ENCODE data around the gene POU5F1.
A peak's percentile ranks its signal among the peaks of the same experiment; 100 is the strongest.
"Not testable (repeated sequence)": the region's sequence is repeated elsewhere in the genome, so short reads cannot be mapped to it uniquely, and the experiment has no call there.

Gene POU5F1

DNA sequence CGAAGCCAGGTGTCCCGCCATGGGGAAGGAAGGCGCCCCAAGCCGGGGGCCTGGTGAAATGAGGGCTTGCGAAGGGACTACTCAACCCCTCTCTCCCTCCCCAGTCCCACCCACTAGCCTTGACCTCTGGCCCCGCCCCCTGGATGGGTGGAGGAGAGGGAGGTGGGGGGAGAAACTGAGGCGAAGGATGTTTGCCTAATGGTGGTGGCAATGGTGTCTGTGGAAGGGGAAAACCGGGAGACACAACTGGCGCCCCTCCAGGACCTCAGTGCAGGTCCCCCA lies at the start of gene POU5F1:
POU5F1 (minus strand) TSS at position 83 of the 282 bp plus-strand sequence; CDS start at position 21, 62 bp downstream.
- no peak for DNase-seq

DNA sequence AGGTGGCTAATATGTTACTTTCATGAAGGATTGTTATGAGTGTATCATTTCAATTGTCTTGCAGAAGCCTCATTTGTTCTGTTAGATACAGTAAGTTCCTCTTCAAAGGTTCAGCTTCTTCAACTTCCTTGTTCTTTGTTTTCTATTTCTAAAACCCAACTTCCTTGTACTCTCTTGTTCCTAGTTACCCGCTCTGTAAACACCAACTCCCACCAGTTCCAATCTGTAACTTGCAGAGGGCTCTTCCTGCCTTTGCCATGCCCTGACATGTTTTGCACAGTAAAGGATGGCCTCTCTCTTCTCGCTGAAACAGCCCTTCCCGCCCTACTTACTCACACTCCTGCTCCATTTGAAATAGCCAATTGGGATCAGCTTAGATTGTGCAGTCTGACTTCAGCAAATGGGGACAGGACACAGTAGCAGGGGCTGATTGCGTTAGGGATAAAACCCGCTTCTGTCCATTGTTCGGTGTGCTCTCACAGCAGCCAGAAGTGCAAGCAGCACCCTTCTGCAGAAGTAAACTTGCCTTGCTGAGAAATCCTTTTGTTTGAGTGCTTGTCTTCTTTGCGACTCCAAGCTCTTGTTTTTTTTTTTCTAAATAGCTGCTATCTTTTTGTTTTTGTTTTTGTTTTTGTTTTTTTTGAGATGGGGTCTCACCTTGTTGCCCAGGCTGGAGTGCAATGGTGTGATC lies 45.9 kb upstream of the POU5F1 start:
- no peak for DNase-seq

DNA sequence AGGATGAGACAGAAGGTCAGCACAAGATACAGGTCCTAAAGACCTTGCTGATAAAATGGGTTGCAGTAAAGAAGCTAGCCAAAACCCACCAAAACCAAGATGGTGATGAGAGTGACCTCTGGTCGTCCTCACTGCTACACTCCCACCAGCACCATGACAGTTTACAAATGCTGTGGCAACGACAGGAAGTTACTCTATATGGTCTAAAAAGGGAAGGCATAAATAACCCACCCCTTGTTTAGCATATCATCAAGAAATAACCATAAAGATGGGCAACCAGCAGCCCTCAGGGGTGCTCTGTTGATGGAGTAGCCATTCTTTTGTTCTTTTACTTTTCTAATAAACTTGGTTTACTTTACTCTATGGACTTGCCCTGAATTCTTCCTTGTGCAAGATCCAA lies 44.7 kb upstream of the POU5F1 start:
- DNase-seq = not testable (repeated sequence)

GRCh38 chr6:31214516-31214915 lies 44.0 kb upstream of the POU5F1 start:
- DNase-seq = no peak

DNA sequence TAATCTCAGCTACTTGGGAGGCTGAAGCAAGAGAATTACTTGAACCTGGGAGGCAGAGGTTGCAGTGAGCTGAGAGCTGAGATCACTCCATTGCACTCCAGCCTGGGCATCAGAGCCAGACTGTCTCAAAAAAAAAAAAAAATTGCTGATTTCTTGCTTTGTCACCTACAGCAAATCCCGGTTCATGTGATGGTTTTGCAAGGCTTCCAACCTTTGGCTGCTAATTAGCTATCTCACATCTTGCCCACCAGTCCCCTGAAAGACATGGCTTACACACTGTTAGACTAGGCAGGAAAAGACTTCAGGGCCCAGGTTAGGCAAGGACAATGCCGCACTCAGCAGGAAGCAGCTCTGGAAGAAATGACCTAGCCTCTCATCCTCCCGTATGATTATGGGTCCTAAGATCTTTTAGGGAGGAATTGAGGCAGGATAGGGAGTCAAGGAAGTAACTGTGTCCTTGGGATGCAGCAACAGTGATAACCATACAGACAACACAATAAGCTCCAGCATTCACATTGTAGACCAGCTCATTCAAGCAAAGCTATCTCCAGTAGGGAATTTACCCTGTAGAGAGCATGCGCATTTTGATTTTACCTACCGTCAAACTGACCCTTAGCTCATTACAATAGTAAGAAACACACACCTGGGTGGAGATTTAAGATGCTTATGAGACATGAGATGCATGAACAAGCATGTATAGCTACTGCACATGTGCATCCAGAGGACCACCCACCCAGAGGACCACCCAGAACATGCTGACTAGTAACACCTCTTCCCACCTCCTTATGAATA lies 40.5 kb upstream of the POU5F1 start:
- DNase-seq = no peak

DNA sequence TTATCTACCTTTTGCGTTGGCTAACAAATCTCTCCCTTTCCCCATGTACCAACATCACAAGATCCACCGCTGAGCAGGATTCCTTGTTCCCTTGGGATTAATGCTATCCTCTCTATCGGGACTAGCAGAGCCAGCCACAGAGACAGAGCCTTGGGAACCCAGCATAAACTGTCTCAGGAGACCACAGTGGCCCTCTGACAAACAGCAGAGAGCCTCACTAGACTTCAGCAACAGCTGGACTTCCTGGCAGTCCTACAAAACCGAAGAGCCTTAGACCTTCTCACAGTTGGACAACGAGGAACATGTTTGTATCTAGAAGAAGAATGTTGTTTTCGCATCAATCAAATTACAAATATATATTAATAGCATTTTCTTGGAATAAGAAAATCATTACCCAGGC lies 39.6 kb upstream of the POU5F1 start:
- DNase-seq = no peak

DNA sequence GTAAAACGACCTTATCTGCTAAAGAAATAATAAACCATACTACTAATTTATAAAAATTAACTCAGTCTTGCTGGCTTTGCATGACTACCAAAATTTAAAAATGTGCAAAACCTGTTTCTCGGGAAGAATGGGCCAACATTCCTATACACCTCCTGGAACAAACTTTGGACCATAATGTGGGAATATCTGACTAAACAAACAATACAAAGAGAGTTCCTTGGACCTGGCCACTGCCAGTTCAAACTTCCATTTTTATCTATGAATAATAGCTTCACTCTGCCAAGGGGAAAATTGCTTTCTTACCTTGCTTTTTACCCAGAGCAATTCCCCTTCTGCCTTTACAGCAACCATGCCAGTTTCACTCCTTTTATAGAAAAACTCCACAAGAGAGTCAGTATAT lies 38.7 kb upstream of the POU5F1 start:
- DNase-seq = no peak

GRCh38 chr6:31208506-31208905 lies 38.0 kb upstream of the POU5F1 start:
- DNase-seq = no peak

DNA sequence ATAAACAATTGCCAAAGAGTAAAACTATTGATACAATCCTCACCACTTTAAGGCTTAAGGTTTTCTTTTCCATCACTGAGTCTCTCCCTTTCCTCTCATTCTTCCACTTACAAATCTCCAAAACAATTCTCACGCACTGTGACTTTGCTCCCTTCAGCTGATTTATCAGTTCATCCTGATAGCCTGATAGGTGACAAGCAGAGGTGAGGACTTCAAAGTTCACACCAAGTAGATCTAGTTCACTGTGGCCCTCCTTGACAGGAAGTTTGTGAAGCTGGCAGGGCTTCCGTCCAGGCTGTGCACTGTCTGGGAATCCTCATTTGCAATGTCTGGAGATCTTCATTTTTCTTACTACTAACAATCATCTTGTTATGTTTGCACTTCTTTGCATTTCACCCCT lies 35.2 kb upstream of the POU5F1 start:
- no peak for DNase-seq

DNA sequence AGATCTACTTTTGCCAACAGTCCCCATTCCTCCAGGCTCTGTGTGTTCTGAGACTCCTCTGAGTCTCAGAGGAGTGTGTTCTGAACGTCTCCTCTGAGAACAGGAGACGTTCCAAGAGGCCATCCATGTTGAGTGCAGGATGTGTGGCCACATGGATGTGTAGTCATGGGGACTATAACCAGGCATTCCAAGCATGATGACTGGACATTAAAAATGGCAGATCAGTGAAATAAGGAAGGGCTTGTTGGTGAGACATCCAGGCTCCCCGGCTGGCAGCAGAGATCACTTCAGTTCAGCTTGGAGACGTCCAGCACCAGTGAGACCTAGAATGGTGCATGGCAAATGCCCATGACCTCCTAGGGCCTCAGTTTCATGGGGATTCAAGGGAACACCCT lies 34.3 kb upstream of the POU5F1 start:
- no peak for DNase-seq

- peak in 1 of 2 experiments; percentile 48 for DNase-seq
Observed at GRCh38 chr6:31203345-31203979, 33.0 kb upstream of the POU5F1 start.

- DNase-seq = no peak
Observed at GRCh38 chr6:31202259-31203166, 32.0 kb upstream of the POU5F1 start.

DNA sequence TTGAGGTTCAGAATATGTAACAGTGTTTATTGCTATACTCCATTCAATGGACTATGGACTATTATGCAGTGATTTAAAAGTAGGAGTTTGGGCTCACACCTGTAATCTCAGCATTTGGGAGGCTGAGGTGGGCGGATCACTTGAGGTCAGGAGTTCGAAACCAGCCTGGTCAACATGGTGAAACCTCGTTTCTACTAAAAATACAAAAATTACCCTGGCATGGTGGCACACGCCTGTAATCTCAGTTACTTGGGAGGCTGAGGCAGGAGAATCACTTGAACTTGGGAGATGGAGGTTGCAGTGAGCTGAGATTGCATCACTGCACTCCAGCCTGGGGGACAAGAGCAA lies 28.6 kb upstream of the POU5F1 start:
- not testable (repeated sequence) for DNase-seq

- peak; percentile 89 to 93 for DNase-seq
Observed at GRCh38 chr6:31197559-31198305, 27.2 kb upstream of the POU5F1 start.

- not testable (repeated sequence) for DNase-seq
Observed at GRCh38 chr6:31196251-31197022, 26.0 kb upstream of the POU5F1 start.

- not testable (repeated sequence) for DNase-seq
Observed at GRCh38 chr6:31195308-31195979, 25.0 kb upstream of the POU5F1 start.

DNA sequence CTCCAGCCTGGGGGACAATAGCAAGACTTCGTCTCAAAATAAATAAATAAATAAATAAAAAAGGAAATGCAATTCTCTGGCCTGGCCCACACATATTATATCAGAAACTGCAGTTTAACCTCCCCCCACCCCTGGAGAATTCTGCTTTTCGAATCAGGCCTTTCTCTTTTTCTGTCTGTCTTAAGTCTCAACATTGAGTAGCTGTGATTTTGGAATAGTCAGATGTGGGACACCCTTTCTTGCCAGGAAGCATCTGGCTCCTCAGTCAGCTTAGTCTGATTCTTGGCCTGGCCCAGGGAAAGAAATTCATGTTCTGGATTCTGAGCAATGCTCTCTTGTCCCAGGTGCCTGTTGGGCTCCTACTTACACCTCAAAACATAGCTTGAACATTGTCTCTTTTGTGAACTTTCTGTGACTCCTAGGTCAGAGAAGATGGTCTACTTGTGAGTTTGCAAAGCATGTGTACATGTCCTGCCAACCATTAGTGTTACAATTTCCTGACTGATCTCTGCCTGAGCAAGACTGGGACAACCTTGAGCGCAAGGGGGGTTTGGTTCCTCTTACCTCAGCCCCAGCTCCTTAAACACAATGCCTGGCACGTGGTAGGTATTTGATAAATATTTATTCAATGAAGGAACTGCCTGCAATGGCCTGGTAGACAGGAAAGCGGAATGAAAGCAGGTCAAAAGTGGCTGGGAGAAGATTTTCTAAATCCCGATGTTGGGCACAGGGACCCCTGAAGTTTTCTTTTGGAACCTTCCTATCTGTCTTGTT lies 23.8 kb upstream of the POU5F1 start:
- DNase-seq = no peak

- DNase-seq = no peak
Observed at GRCh38 chr6:31193206-31193605, 22.7 kb upstream of the POU5F1 start.

GRCh38 chr6:31192431-31193105 lies 22.1 kb upstream of the POU5F1 start:
- DNase-seq = not testable (repeated sequence)

GRCh38 chr6:31190488-31190887 lies 20.0 kb upstream of the POU5F1 start:
- DNase-seq = no peak

All from NCI-H187 (cell line).